ENCODE results near the gene HBP1. TPM values are rescaled to one million over a fixed set of nuclear protein-coding genes. Genes with fewer than 3 reads are reported as not detected.

HBP1 gene
- total and polyA plus RNA-seq, 2 of the 8 experiments (the other 6 are each of a cell fraction or from before 2014, with no cell fraction given): 28.9 to 29.2 TPM

- TF ChIP-seq CBX5 (IDR thresholded peaks at IDR 0.05; ENCODE audit: low read depth, low read length) (no peak), CEBPB (IDR thresholded peaks at IDR 0.05; ENCODE audit: low read depth, low read length) (peak; percentile 84), TCF12 (IDR thresholded peaks at IDR 0.05; ENCODE audit: low read depth, low read length) (0 out of 2 replicates have a peak, but pooled peaks have one; percentile 66), HDAC6 (IDR thresholded peaks at IDR 0.05; ENCODE audit: low read depth, low read length) (no peak), SUZ12 (IDR thresholded peaks at IDR 0.05; ENCODE audit: low read length) (no peak), RAD21 (IDR thresholded peaks at IDR 0.05 in 1 of 2, conservative IDR thresholded peaks at IDR 0.05 in 1 of 2; ENCODE audit: low read depth in 2 of 2, low read length in 2 of 2) (peak in 1 of 2 experiments; percentile 22; a peak in 2 of 4 replicates), TEAD4 (IDR thresholded peaks at IDR 0.05; ENCODE audit: low read depth, low read length) (peak; percentile 52; the same call in 1 of the 2 replicates), TAF7 (optimal IDR thresholded peaks at IDR 0.05; ENCODE audit: borderline replicate concordance, low read depth, low read length) (peak; percentile 82), TAF1 (IDR thresholded peaks at IDR 0.05; ENCODE audit: low read depth, low read length) (peak; percentile 92), POU5F1 (IDR thresholded peaks at IDR 0.05; ENCODE audit: low read depth, low read length) (no peak), SIN3A (conservative IDR thresholded peaks at IDR 0.05 in 1 of 2, IDR thresholded peaks at IDR 0.05 in 1 of 2; ENCODE audit: low read depth in 1 of 2, low read length in 2 of 2) (peak; percentile 68 to 82; a peak in 3 of 4 replicates), GTF2F1 (IDR thresholded peaks at IDR 0.05; ENCODE audit: borderline replicate concordance, low read depth, low read length) (peak; percentile 24; the same call in 1 of the 2 replicates), ATF3 (IDR thresholded peaks at IDR 0.05; ENCODE audit: insufficient read depth, low read depth, low read length) (peak; percentile 81; the same call in 1 of the 2 replicates), NANOG (IDR thresholded peaks at IDR 0.05; ENCODE audit: insufficient read depth, low read depth, low read length, poor library complexity, severe bottlenecking) (peak; percentile 40)
- TF ChIP-seq, protein P1, sequence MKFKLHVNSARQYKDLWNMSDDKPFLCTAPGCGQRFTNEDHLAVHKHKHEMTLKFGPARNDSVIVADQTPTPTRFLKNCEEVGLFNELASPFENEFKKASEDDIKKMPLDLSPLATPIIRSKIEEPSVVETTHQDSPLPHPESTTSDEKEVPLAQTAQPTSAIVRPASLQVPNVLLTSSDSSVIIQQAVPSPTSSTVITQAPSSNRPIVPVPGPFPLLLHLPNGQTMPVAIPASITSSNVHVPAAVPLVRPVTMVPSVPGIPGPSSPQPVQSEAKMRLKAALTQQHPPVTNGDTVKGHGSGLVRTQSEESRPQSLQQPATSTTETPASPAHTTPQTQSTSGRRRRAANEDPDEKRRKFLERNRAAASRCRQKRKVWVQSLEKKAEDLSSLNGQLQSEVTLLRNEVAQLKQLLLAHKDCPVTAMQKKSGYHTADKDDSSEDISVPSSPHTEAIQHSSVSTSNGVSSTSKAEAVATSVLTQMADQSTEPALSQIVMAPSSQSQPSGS (IDR thresholded peaks at IDR 0.05; ENCODE audit: low read length): 0 out of 2 replicates have a peak, but pooled peaks have one; percentile 41
Observed at GRCh38 chr7:107169120-107170050, 582 bp downstream of the HBP1 start (continued).

All from H1 (cell line).